Measurements from ENCODE around the gene AMFR. TPM values are rescaled to one million over a fixed set of nuclear protein-coding genes. Genes with fewer than 3 reads are reported as not detected.

The AMFR gene
- total RNA-seq, 2 donors from 2014 or later, result 68.7 to 92.4 TPM

- Histone ChIP-seq H3K9me3 (no peaks in the 10 kb centered on the region), H3K27ac (no peak overlapping the region), H3K4me3 (peak overlapping the region; percentile 24), H3K4me1 (peaks cover 4% of the 10 kb centered on the region), H3K36me3 (no peaks in the 10 kb centered on the region), H3K27me3 (no peaks in the 10 kb centered on the region), H3K9ac (ENCODE audit: low read depth in 2 of 2, low read length in 2 of 2) (peak overlapping the region in 1 of 2 donors; percentile 40)
- peak; percentile 90 for TF ChIP-seq CTCF (IDR thresholded peaks at IDR 0.05)
- DNase-seq, result peak; percentile 78
- intact Hi-C loops (cut with DNase I), result no loop called here
These were observed 68.8 kb downstream of the AMFR start for GRCh38 chr16:56356276-56357240.

GRCh38 chr16:56355786-56356275 lies 69.5 kb downstream of the AMFR start:
- no peak overlapping the region for H3K27ac ChIP-seq
- H3K27me3 ChIP-seq, result no peaks in the 10 kb centered on the region
- intact Hi-C loops (cut with DNase I), result no loop called here
- no peak overlapping the region for H3K9ac ChIP-seq (ENCODE audit: low read depth in 2 of 2, low read length in 2 of 2)
- no peaks in the 10 kb centered on the region for H3K9me3 ChIP-seq
- H3K36me3 ChIP-seq, result no peaks in the 10 kb centered on the region
- no peak for TF ChIP-seq CTCF (IDR thresholded peaks at IDR 0.05)
- no peak overlapping the region for H3K4me3 ChIP-seq
- H3K4me1 ChIP-seq, result peaks cover 4% of the 10 kb centered on the region
- DNase-seq, result no peak

GRCh38 chr16:56355221-56355620 lies 70.1 kb downstream of the AMFR start:
- H3K4me3 ChIP-seq, result no peak overlapping the region
- peaks cover 4% of the 10 kb centered on the region for H3K4me1 ChIP-seq
- TF ChIP-seq CTCF (IDR thresholded peaks at IDR 0.05), result no peak
- no peak overlapping the region for H3K27ac ChIP-seq
- H3K9me3 ChIP-seq, result no peaks in the 10 kb centered on the region
- intact Hi-C loops (cut with DNase I), result no loop called here
- no peak overlapping the region for H3K9ac ChIP-seq (ENCODE audit: low read depth in 2 of 2, low read length in 2 of 2)
- no peak for DNase-seq
- no peaks in the 10 kb centered on the region for H3K36me3 ChIP-seq
- H3K27me3 ChIP-seq, result no peaks in the 10 kb centered on the region

DNA sequence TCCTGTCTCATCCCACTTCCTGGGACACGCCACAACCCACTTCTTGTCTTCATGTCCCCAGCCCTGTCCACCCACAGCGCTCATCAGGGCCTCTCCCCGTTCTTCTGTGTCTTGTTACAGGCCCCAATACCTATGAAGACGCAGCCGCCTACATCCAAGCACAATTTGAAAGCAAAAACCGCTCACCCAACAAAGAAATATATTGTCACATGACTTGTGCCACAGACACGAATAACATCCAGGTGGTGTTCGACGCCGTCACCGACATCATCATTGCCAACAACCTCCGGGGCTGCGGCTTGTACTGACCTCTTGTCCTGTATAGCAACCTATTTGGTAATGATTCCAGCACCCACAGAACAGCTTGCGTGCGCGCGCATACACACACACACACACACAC lies 70.6 kb downstream of the AMFR start:
- no peak overlapping the region for H3K9ac ChIP-seq (ENCODE audit: low read depth in 2 of 2, low read length in 2 of 2)
- H3K4me3 ChIP-seq, result no peak overlapping the region
- peaks cover 4% of the 10 kb centered on the region for H3K4me1 ChIP-seq
- DNase-seq, result no peak
- no peaks in the 10 kb centered on the region for H3K9me3 ChIP-seq
- TF ChIP-seq CTCF (IDR thresholded peaks at IDR 0.05), result no peak
- H3K27me3 ChIP-seq, result no peaks in the 10 kb centered on the region
- intact Hi-C loops (cut with DNase I), result no loop called here
- H3K27ac ChIP-seq, result no peak overlapping the region
- no peaks in the 10 kb centered on the region for H3K36me3 ChIP-seq

GRCh38 chr16:56354016-56354415 lies 71.3 kb downstream of the AMFR start:
- TF ChIP-seq CTCF (IDR thresholded peaks at IDR 0.05), result no peak
- no peaks in the 10 kb centered on the region for H3K27me3 ChIP-seq
- no peaks in the 10 kb centered on the region for H3K36me3 ChIP-seq
- peaks cover 4% of the 10 kb centered on the region for H3K4me1 ChIP-seq
- H3K4me3 ChIP-seq, result no peak overlapping the region
- DNase-seq, result no peak
- no peak overlapping the region for H3K27ac ChIP-seq
- intact Hi-C loops (cut with DNase I), result no loop called here
- H3K9me3 ChIP-seq, result no peaks in the 10 kb centered on the region
- H3K9ac ChIP-seq (ENCODE audit: low read depth in 2 of 2, low read length in 2 of 2), result no peak overlapping the region
